HG02610 (cell line): Measurements from ENCODE around the gene CWH43.
"Not testable (repeated sequence)": the region's sequence is repeated elsewhere in the genome, so short reads cannot be mapped to it uniquely, and the experiment has no call there.

Experiments used
- ATAC-seq: cut with Tn5 transposase; IDR thresholded peaks from one replicate; pipeline ENCODE4 v1.9.1; 2021; ENCODE audit warnings: mild to moderate bottlenecking, moderate library complexity; ENCODE audit not compliant: unreplicated experiment

The CWH43 gene

GRCh38 chr4:48985976-48986653 lies at the start of gene CWH43:
TSS of gene CWH43 (plus strand) at chr4:48986275. CDS start at chr4:48986430, 155 bp downstream.
- no peak for ATAC-seq

- ATAC-seq = no peak
Observed at GRCh38 chr4:48937033-48937432, 49.0 kb upstream of the CWH43 start.

DNA sequence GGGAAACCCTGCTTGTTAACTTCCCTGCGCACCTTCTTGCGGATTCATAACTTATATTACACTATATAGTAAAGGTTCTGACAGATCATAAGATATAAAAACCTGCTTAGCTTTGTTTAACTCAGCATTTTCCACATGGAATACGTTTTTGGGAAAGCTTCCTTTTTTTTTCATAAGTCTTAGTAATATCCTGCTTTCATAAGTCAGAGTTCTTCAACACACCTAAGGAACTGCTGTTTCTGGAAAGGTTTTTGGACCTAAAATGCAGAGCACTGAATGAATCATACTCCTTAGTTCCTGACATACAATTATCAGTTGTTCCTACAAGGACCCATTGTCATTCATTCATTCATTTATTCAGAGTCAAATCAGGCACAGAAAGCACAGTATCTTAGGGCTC lies 47.2 kb upstream of the CWH43 start:
- ATAC-seq = no peak

GRCh38 chr4:48939785-48940184 lies 46.3 kb upstream of the CWH43 start:
- no peak for ATAC-seq

DNA sequence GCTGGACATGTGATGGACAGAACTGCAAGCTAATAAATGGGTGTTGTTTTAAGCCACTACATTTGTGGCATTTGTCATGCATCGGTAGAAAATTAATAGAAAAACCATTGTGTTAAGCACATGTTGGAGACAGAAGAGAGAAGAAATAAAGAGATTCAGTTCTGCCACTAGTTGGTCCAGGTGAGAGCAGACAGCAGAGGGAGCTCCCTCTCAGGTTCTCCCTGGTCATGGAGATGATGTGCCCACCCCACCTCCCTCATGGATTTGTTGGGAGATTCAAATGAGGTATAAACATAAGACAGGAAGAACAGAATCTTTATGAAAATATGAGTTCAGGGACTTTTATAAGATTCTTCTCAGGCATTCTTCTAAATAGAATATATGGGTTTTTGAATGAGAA lies 42.7 kb upstream of the CWH43 start:
- ATAC-seq = no peak

DNA sequence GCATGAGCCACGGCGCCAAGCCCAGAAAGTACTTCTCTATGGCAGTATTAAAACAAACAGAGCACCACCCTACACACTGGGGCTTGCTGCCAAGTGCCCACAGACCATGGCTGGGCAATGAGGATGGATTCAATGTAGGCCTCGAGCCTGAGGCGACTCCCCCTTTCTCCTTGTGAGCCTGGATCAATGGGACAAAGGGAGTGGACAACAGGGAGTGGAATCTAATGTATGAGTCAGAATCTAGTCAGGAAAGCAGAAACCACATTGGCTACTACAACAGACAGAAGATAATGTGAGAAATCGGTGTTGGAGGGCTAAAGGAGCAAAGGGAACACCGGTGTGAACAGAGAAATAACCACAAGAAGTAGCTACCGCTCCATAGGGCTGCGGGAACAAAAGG lies 41.8 kb upstream of the CWH43 start:
- ATAC-seq = no peak

GRCh38 chr4:48944756-48945241 lies 41.3 kb upstream of the CWH43 start:
- ATAC-seq = no peak

DNA sequence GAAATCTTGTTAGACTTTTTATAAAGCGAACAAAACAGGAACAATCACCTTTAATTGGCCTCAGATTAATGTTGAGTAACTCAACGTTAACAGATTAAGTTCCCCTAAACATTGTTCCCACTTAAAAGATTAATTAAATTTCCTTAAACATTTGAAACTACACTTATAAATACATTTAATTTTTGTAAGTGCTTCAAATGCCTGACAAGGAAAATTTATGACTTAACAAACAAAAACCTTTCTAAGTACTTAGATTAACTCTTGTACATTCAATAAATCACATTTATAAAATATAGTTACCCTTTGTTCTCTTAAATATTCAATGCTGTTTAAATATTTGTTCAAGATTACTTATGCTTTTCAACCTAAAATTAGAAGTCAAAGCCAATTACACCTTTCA lies 40.1 kb upstream of the CWH43 start:
- no peak for ATAC-seq

DNA sequence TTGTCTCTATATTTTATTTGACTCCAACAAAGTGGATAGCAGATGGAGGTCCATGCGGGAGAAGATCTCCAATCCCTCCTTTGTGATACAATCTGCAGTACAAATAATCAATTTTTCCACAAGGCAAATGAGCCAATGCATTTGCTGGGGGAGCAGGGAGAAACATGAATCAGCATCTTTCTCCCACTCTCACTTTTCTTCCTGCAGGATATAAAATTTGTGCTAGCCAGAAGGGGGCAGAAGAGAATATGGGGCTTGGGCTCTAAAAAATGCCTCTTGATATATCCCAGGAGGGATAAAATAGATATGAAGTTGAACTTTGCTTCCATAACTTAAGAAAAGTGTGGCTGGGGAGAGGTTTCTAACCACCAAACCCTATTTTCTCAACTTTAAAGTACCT lies 38.3 kb upstream of the CWH43 start:
- no peak for ATAC-seq

DNA sequence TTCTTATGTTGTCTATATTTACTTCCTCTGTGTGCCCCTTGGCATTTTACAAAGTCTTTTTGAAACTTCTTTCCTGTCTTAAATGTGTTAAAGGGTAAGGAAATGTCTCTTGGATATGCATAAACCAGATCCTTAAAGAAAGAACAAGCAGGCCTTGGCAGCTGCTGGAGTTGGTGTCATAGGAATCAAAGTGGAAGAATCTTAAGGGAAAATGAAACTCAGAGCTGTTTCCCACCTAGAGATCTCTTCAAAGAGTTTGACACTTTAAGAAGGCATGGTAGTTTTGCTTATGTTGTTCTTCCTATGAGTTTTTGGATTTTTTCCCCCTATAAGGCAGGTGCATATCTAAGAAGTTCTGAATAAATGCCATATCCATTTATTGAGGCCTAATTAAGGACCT lies 37.0 kb upstream of the CWH43 start:
- ATAC-seq = no peak

DNA sequence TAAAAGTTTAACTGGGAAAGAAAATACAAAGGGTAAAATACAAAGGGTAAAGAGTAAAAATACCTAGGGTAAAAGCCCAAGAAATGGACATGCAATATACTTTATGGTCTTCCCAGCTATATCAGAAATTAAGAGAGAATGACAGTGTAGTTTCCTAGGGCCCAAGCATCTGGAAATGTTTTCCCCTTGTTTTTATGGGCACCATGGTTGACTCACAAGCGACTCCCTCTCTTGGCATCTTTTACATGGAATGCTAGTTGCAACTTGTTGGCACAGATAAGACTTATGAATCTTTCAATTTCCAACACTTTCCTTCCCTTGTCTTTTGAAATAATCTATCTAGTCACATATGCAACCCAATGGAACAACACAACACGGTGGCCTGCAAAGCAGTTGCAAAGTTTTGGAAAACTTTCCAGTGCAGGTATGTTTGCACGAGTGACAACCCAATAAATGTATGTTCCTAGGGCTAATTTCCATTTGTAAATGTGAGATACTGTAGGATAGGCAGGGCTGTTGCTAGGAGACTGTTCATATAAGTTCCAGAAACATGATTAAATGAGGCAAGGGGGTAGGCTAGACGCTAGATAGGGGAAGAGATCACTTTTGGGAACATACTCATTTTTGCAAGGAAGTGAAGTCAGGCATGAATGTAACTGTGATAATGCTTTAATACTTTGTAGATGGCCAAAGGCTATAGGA lies 36.4 kb upstream of the CWH43 start:
- no peak for ATAC-seq

DNA sequence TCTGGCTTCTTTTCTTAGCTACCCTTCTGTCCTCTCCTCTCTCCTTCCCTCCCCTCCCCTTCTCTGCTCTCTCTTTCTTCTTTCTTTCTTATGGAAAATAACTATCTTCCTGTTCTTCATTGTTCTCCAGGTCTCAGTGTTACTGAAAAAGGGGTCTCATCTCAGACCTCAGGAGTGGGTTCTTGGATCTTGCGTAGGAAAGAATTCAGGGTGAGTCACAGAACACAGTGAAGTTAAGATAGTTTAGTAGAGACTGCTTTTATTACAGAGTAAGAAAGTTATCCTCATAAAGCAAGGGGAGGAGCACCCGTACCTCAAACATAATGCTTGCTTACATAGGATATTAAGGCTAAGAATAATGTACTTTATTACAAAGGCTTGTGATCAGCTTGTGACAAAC lies 31.8 kb upstream of the CWH43 start:
- ATAC-seq = no peak

- ATAC-seq = not testable (repeated sequence)
Observed at GRCh38 chr4:48957366-48957765, 28.7 kb upstream of the CWH43 start.

- no peak for ATAC-seq
Observed at GRCh38 chr4:48958582-48958981, 27.5 kb upstream of the CWH43 start.

DNA sequence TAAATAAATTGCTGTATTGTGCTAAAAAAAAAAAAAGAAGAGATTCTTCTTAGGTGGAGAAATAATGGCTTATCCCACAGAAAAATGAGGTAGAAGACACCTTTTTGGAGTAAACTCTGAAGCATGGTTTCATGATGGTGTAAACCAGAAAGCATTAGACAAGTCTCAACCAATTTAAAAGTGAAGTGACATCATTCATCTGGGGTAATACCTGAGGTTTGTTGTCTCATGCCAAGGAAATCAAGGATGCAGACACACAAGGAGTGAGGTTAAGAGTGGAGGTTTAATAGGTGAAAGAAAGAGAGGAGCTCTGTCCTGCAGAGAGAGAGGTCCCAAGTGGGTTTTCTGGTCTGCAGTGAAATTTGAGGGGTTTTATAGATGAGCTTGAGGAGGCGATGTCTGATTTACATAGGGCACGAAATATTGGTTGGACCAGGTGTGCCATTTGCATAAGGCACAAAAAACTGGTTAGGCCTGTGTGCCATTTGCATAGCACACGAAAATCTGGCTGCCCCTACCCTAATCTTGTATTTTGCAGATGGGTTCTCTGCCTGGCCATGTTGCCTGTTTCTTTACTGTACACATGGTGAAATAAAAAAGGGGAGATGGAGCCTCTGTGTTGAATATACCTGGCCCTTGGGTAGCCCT lies 25.0 kb upstream of the CWH43 start:
- no peak for ATAC-seq

DNA sequence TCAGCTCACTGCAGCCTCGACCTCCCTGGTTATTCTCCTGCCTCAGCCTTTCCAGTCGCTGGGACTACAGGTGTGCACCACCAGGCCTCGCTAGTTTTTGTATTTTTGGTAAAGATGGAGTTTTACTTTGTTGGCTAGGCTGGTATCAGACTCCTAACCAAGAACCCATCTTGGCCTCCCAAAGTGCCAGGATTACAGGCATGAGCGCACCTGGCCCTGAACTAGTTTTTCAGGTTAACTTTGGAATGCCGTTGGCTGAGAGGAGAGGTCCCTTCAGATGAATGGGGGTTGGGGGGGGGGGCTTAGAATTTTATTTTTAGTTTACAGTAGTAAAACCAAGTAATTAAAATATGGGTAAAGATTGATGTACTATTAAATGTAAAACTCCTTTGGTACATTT lies 23.4 kb upstream of the CWH43 start:
- no peak for ATAC-seq

DNA sequence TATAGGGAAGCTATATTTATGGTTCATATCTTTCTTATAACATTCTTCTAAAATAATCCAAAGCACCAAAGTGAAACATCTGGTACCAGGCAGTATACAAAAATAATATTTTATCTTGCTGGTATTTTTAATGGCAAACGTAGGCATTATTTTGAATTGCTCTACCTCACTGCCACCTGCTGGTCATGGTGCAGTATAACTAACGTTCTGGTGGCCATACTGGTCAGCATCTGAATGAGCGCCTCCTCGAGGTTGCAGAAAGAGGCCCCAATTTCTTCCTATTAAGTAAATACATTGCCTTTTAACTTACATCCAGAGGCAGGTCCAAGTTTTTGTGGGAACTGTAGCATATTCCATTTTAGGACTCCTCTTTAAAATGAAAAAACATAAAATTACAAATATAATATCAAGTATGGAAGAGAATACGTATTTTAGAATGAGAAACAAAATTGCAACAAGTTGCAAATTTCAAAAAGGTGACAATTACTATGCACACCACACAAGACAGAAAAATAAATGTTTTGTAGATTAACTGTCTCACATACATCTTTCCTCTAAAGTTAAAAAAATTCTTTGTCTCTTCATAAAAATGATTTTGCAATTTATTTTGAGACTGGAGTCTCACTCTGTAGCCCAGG lies 22.9 kb upstream of the CWH43 start:
- ATAC-seq = peak; percentile 91

DNA sequence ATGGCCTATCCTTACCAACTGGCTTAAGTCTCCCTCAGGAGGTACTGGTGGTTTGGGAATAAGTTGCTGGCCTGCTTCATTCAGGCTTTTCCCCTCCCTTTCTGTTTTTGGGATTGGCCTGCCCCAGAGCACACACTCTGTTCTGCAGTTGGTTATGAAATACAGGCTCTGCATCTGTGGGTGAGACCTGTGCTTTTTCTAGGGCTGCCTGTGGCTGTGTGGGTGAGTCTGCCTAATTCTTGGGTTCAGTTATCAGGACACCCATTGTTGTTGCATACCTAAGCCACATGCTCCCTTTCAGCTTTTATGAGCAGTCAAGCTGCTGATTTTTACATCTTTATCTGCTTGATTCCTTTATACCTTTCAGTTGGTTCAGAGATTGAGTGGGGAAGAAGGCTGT lies 19.0 kb upstream of the CWH43 start:
- no peak for ATAC-seq

DNA sequence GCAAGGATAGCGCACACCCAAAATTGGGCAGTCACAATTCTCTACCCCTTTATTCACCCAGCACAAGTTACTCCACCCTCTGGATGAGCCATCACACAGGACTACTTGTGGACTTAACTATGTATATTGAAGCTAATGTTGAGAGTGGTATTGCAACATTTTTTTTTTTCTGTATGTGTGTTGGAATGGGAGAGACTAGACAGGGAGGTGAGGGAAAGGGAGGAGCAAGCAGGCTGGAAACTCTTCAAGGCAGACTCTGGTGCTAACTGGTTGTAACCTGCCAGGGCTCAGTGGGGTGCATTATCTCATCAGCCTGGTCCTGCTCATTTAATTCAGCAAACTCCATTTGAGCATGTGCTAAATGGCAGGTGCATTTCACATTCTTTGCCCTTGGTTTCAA lies 18.4 kb upstream of the CWH43 start:
- ATAC-seq = no peak

DNA sequence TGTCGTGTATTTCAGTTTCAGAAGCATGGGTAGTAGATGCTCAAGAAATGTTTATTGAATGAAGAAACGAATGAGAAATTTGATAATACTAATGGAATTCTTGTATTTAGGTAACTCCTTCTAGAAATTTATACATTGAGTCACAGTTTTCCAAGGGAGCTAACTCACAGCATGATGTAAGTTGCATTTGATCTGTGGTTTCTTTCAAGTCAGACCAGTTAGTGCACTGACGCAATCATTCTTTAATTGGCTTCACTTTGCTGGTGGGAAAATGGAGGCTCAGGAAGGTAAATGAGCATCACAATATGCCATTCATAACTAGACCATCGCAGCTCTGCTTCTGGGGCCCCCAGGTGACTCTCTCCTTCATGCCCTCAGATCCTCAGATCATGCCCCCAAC lies 17.3 kb upstream of the CWH43 start:
- ATAC-seq = no peak

DNA sequence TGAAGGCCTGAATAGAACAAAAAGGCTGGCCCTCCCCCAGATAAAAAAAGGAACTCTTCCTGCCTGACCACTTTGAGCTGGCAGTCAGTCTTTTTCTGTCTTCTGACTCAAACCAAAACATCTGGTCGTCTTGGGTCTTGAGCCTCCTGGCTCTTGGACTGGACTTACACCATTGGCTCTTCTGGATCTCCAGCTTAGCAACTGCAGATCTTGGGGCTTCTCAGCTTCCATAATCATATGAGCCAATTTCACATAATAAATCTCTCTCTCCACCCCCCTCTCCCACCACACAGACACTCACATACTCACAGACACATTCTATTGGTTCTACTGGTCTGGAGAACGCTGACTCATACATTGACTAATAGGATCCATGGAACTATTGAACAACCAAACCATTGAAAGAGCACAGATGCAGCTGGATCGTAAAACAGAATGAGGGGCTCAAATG lies 15.6 kb upstream of the CWH43 start:
- no peak for ATAC-seq
